H1 (cell line): ENCODE data around the gene RHBDD1. TPM values are rescaled to one million over a fixed set of nuclear protein-coding genes. Genes with fewer than 3 reads are reported as not detected.

Source experiments
- CTCF ChIA-PET: fragments of 300-600 bp; sonication (Branson Sonifier 250); formaldehyde crosslinking; loops from one replicate; lab custom pipeline; 2021; ENCODE audit not compliant: partially characterized antibody; lab: Charles Lee
- POLR2A ChIA-PET: fragments of 300-600 bp; sonication (Branson Sonifier 250); formaldehyde crosslinking; loops from one replicate; lab custom pipeline; 2021; ENCODE audit warnings: inconsistent platforms; ENCODE audit not compliant: partially characterized antibody; lab: Charles Lee
- DNase-seq, 2 experiments: peaks; one replicate each; pipeline versions ENCODE4 v3.0.0 to v3.0.0-alpha.2; 2010 to 2022; ENCODE audit warnings: low spot score in 2 of 2, low read depth in 1 of 2, mixed read lengths in 1 of 2
- FAIRE-seq: peaks from 2 replicates; lab custom pipeline; 2011; peaks lifted over from hg19 to GRCh38; lab: Jason Lieb, UNC
- H2AFZ ChIP-seq: 2 replicates; pipeline ENCODE4 v1.8.1; 2012; ENCODE audit warnings: low read length, inconsistent platforms
- H2AK5ac ChIP-seq: 2 replicates; pipeline ENCODE4 v1.6.1; 2013; ENCODE audit warnings: low read depth, low read length
- H2BK120ac ChIP-seq: replicated peaks from 2 replicates; pipeline ENCODE3; 2013; ENCODE audit warnings: low read depth, low read length, inconsistent platforms
- H2BK12ac ChIP-seq: 2 replicates; pipeline ENCODE4 v1.6.1; 2013; ENCODE audit warnings: low read depth, low read length
- H2BK15ac ChIP-seq: 2 replicates; pipeline ENCODE4 v1.6.1; 2013; ENCODE audit warnings: low read length
- H2BK20ac ChIP-seq: 2 replicates; pipeline ENCODE4 v1.6.1; 2013; ENCODE audit warnings: low read length
- H2BK5ac ChIP-seq: 2 replicates; pipeline ENCODE4 v1.6.1; 2013; ENCODE audit warnings: low read depth, low read length
- H3K14ac ChIP-seq: 2 replicates; pipeline ENCODE4 v1.6.1; 2013; ENCODE audit warnings: inconsistent platforms; ENCODE audit not compliant: insufficient read length
- H3K18ac ChIP-seq: 2 replicates; pipeline ENCODE4 v1.6.1; 2013; ENCODE audit warnings: low read length; ENCODE audit errors: extremely low read depth
- H3K23ac ChIP-seq: 2 replicates; pipeline ENCODE4 v1.6.1; 2013; ENCODE audit warnings: inconsistent platforms; ENCODE audit not compliant: insufficient read length
- H3K23me2 ChIP-seq: 2 replicates; pipeline ENCODE4 v1.6.1; 2013; ENCODE audit warnings: low read depth, low read length
- H3K27ac ChIP-seq: 2 replicates; pipeline ENCODE4 v1.6.1; 2011; ENCODE audit warnings: low read depth, low read length, inconsistent platforms
- H3K27me3 ChIP-seq, 4 experiments: replicated peaks in 1 of 4; 1 replicate in 1 of 4; 2 replicates in 3 of 4; pipeline versions ENCODE4 v1.6.1 to v1.8.1; 2011 to 2013; ENCODE audit warnings: low read length in 3 of 4, mild to moderate bottlenecking in 3 of 4, inconsistent platforms in 2 of 4, mixed read lengths in 2 of 4, moderate library complexity in 1 of 4; ENCODE audit not compliant: control insufficient read depth in 3 of 4, insufficient read depth in 3 of 4; ENCODE audit errors: extremely low read depth in 1 of 4
- H3K36me3 ChIP-seq, 4 experiments: 2 replicates each; pipeline versions ENCODE4 v1.6.1 to v1.8.1; 2011 to 2013; ENCODE audit warnings: mild to moderate bottlenecking in 4 of 4, low read length in 3 of 4, moderate library complexity in 2 of 4, control low read depth in 1 of 4, inconsistent platforms in 1 of 4; ENCODE audit not compliant: insufficient read depth in 4 of 4, control insufficient read depth in 2 of 4
- H3K4ac ChIP-seq: replicated peaks from 2 replicates; pipeline ENCODE3; 2013; ENCODE audit warnings: low read length, low read depth, mixed read lengths, inconsistent platforms; ENCODE audit not compliant: insufficient read length
- H3K4me1 ChIP-seq, 4 experiments: replicated peaks in 1 of 4; 1 replicate in 1 of 4; 2 replicates in 3 of 4; pipeline versions ENCODE4 v1.6.1 to v1.8.1; 2011 to 2013; ENCODE audit warnings: low read length in 3 of 4, inconsistent platforms in 2 of 4, mixed read lengths in 1 of 4; ENCODE audit not compliant: insufficient read depth in 4 of 4, control insufficient read depth in 3 of 4
- H3K4me2 ChIP-seq, 2 experiments: 2 replicates each; pipeline versions ENCODE4 v1.6.1 to v1.8.1; 2011 to 2013; ENCODE audit warnings: low read depth in 2 of 2, low read length in 2 of 2, control low read depth in 1 of 2, inconsistent platforms in 1 of 2, mild to moderate bottlenecking in 1 of 2; ENCODE audit not compliant: insufficient read depth in 1 of 2
- H3K4me3 ChIP-seq, 4 experiments: fragments of 200-600, 300-600 bp in 1 of 4; sonication (generic), shearing (Covaris generic), sonication (Bioruptor Twin) in 1 of 4; 2 replicates each; pipeline versions ENCODE4 v1.5.1 to v1.8.1; 2011 to 2016; ENCODE audit warnings: low read length in 4 of 4, low read depth in 3 of 4, control low read depth in 2 of 4, inconsistent platforms in 2 of 4, mild to moderate bottlenecking in 2 of 4, mixed read lengths in 1 of 4, moderate library complexity in 1 of 4; ENCODE audit not compliant: insufficient read depth in 2 of 4; ENCODE audit errors: extremely low read depth in 1 of 4
- H3K56ac ChIP-seq: replicated peaks from 2 replicates; pipeline ENCODE3; 2013; ENCODE audit warnings: low read depth, mild to moderate bottlenecking, mixed read lengths, low read length, inconsistent platforms; ENCODE audit not compliant: insufficient read length
- H3K79me1 ChIP-seq: 2 replicates; pipeline ENCODE4 v1.6.1; 2013; ENCODE audit warnings: low read depth, low read length, control low read depth
- H3K79me2 ChIP-seq, 2 experiments: 2 replicates each; pipeline versions ENCODE4 v1.6.1 to v1.8.1; 2012 to 2013; ENCODE audit warnings: low read length in 2 of 2, mild to moderate bottlenecking in 2 of 2, inconsistent platforms in 1 of 2; ENCODE audit not compliant: insufficient read depth in 2 of 2, control insufficient read depth in 1 of 2
- H3K9ac ChIP-seq, 4 experiments: replicated peaks in 1 of 4; 1 replicate in 1 of 4; 2 replicates in 3 of 4; pipeline versions ENCODE4 v1.6.1 to v1.8.1; 2011 to 2013; ENCODE audit warnings: low read depth in 3 of 4, low read length in 3 of 4, control low read depth in 2 of 4, mild to moderate bottlenecking in 2 of 4, moderate library complexity in 2 of 4, inconsistent platforms in 1 of 4; ENCODE audit errors: extremely low read depth in 1 of 4
- H3K9me3 ChIP-seq, 2 experiments: 2 replicates each; pipeline versions ENCODE4 v1.6.1 to v1.8.1; 2012 to 2013; ENCODE audit warnings: mild to moderate bottlenecking in 2 of 2, moderate library complexity in 2 of 2, control low read depth in 1 of 2, inconsistent platforms in 1 of 2, low read depth in 1 of 2, low read length in 1 of 2, mixed read lengths in 1 of 2; ENCODE audit not compliant: insufficient read depth in 2 of 2
- H4K20me1 ChIP-seq, 2 experiments: replicated peaks in 1 of 2; 2 replicates each; pipeline versions ENCODE3 to v1.8.1; 2011 to 2013; ENCODE audit warnings: inconsistent platforms in 2 of 2, low read length in 2 of 2, mild to moderate bottlenecking in 1 of 2; ENCODE audit not compliant: insufficient read depth in 2 of 2, control insufficient read depth in 1 of 2
- H4K5ac ChIP-seq: 2 replicates; pipeline ENCODE4 v1.6.1; 2013; ENCODE audit warnings: low read length, low read depth, mixed read lengths, inconsistent platforms; ENCODE audit not compliant: insufficient read length
- H4K8ac ChIP-seq: 2 replicates; pipeline ENCODE4 v1.8.0; 2013; ENCODE audit warnings: mild to moderate bottlenecking, moderate library complexity, low read length, inconsistent platforms; ENCODE audit not compliant: insufficient read depth; ENCODE audit errors: extremely low read depth
- H4K91ac ChIP-seq: replicated peaks from 2 replicates; pipeline ENCODE3; 2013; ENCODE audit warnings: low read length, mixed read lengths, inconsistent platforms; ENCODE audit not compliant: insufficient read length
- ATF3 ChIP-seq: IDR thresholded peaks from 2 replicates; pipeline ENCODE4 v1.6.1; 2011; ENCODE audit warnings: low read depth, mild to moderate bottlenecking, low read length; ENCODE audit not compliant: insufficient read depth
- CEBPB ChIP-seq: IDR thresholded peaks from 2 replicates; pipeline ENCODE4 v1.6.1; 2012; ENCODE audit warnings: low read depth, low read length
- CTBP2 ChIP-seq: IDR thresholded peaks from 2 replicates; pipeline ENCODE4 v1.7.0; 2011; ENCODE audit warnings: borderline replicate concordance, mild to moderate bottlenecking, moderate library complexity, mixed read lengths, low read length; ENCODE audit not compliant: insufficient read depth, insufficient read length
- EZH2 ChIP-seq: fragments of 200-600 bp; sonication (generic); IDR thresholded peaks from 2 replicates; pipeline ENCODE4 v1.7.1; 2012; ENCODE audit warnings: low read depth, mild to moderate bottlenecking, moderate library complexity, low read length, inconsistent platforms; ENCODE audit not compliant: severe bottlenecking
- KDM4A ChIP-seq: IDR thresholded peaks from one replicate; pipeline ENCODE4 v1.7.1; 2012; ENCODE audit warnings: low read depth, mild to moderate bottlenecking, moderate library complexity, low read length, inconsistent platforms; ENCODE audit not compliant: severe bottlenecking
- MAX ChIP-seq: IDR thresholded peaks from 2 replicates; pipeline ENCODE4 v1.6.1; 2012; ENCODE audit warnings: inconsistent platforms
- POLR2A ChIP-seq, 2 experiments: IDR thresholded peaks; 1 replicate in 1 of 2; 2 replicates in 1 of 2; pipeline ENCODE4 v1.6.1; 2011; ENCODE audit warnings: low read depth in 2 of 2, low read length in 2 of 2, mild to moderate bottlenecking in 2 of 2; ENCODE audit errors: control extremely low read depth in 1 of 2
- RBBP5 ChIP-seq: IDR thresholded peaks from 2 replicates; pipeline ENCODE4 v1.7.1; 2012; ENCODE audit warnings: low read depth, mild to moderate bottlenecking, inconsistent platforms, low read length, moderate library complexity, borderline replicate concordance
- RNF2 ChIP-seq: fragments of 200-900, 300-1000 bp; sonication (generic); IDR thresholded peaks from 2 replicates; pipeline ENCODE4 v1.7.1; 2016; ENCODE audit warnings: borderline replicate concordance, low read depth, mild to moderate bottlenecking, antibody characterized with exemption, low read length; ENCODE audit not compliant: poor library complexity, severe bottlenecking; ENCODE audit errors: missing control alignments
- SP1 ChIP-seq: IDR thresholded peaks from 2 replicates; pipeline ENCODE4 v1.6.1; 2011; ENCODE audit warnings: low read depth, low read length
- SP4 ChIP-seq: IDR thresholded peaks from 2 replicates; pipeline ENCODE4 v1.6.1; 2012; ENCODE audit warnings: low read length, inconsistent platforms
- WGBS, 2 experiments: shearing (Covaris generic) in 1 of 2; methylation state at CpG; one replicate each; pipeline versions ENCODE4 v1.1.6 to v1.1.7; 2013 to 2015; ENCODE audit warnings: low lambda C conversion rate in 2 of 2, mixed read lengths in 2 of 2, inconsistent platforms in 1 of 2, low coverage in 1 of 2, missing lambda C conversion rate in 1 of 2; ENCODE audit not compliant: insufficient replicate concordance in 2 of 2, insufficient coverage in 1 of 2, insufficient read length in 1 of 2; ENCODE audit errors: extremely low coverage in 1 of 2, missing lambda C conversion rate in 1 of 2; 5-methylcytosine and 5-hydroxymethylcytosine counted together
- polyA plus RNA-seq, 7 experiments: library from polyadenylated mRNA; depleted of rRNA in 3 of 7; stranded (reverse) in 5 of 7; unstranded in 2 of 7; fragments of >200 nt in 5 of 7; fragments of 200-250 nt in 2 of 7; gene quantifications; 1 replicate in 5 of 7; 2 replicates in 1 of 7; 4 replicates in 1 of 7; pipeline versions ENCODE4 v1.2.1 to v1.2.3, GENCODE V29; 2011 to 2013; ENCODE audit warnings: missing spikeins in 2 of 7, mixed read lengths in 2 of 7
- total RNA-seq: library from RNA; stranded (reverse); fragmentation: NEBNext Ultra II Directional; extraction: Animal tissue kit (Norgen Biotek cat#: 25700); gene quantifications from 2 replicates; pipeline ENCODE4 v1.2.1, GENCODE V29; 2021
- TF ChIP-seq, protein P1 (sequence below): IDR thresholded peaks from 2 replicates; pipeline ENCODE4 v1.6.1; 2011; ENCODE audit warnings: low read length, improper control_type of control experiment

Gene RHBDD1
- total and polyA plus RNA-seq, 2 of the 8 experiments (the other 6 are each of a cell fraction or from before 2014, with no cell fraction given) = 10.5 to 23.1 TPM

DNA sequence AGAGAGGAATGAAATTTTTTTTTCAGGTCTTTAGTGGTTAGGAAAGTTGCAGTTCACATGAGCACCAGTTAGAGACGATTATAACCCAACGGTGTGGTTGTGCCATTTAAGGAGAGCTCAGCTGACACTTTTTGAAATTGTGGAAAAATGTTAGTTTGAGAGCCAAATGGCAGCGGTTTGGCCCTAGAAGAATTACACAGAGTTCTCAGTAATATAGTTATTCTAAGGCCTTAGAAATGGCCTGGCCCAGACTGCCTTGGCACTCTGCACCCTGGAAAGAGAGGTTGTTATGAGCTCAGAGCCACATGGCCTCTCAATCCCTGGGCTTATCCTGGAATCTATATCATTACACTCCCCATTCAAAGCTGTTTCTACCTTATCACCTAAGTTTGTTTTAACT is 117.4 kb downstream of the RHBDD1 start:
- ChIA-PET CTCF (interaction anchor here (0.5 kb wide), 1 partner anchor 14 kb away, joined by 3 read pairs; no protein-coding TSS in a partner anchor), POLR2A (no interaction called here)
- no peak overlapping the region for H4K5ac ChIP-seq
- no peak overlapping the region for H4K8ac ChIP-seq
- H3K23me2 ChIP-seq = no peaks in the 10 kb centered on the region
- H2BK15ac ChIP-seq = no peak overlapping the region
- no peaks in the 10 kb centered on the region for H3K79me1 ChIP-seq
- no peak overlapping the region for H3K4me2 ChIP-seq
- FAIRE-seq (no peak), DNase-seq (no peak)
- no peak overlapping the region for H2AK5ac ChIP-seq
- no peaks in the 10 kb centered on the region for H4K20me1 ChIP-seq
- WGBS, 2 experiments = 95% methylated on average over 3 of the region's 3 CpGs; no CpG with 5 or more reads in 1 of the 2 experiments
- H2BK5ac ChIP-seq = no peak overlapping the region
- no peak overlapping the region for H3K4ac ChIP-seq
- H3K23ac ChIP-seq = no peak overlapping the region
- no peak overlapping the region for H2BK12ac ChIP-seq
- H3K56ac ChIP-seq = no peak overlapping the region
- no peak overlapping the region for H3K4me3 ChIP-seq
- no peaks in the 10 kb centered on the region for H3K36me3 ChIP-seq
- H3K14ac ChIP-seq = no peak overlapping the region
- H2BK20ac ChIP-seq = no peak overlapping the region
- H3K27me3 ChIP-seq = no peaks in the 10 kb centered on the region
- no peaks in the 10 kb centered on the region for H3K4me1 ChIP-seq
- H3K79me2 ChIP-seq = no peaks in the 10 kb centered on the region
- H3K9me3 ChIP-seq = 0 out of 4 replicates have a peak, but pooled peaks cover 0 to 2% of the 10 kb centered on the region in 2 experiments
- H3K9ac ChIP-seq = no peak overlapping the region
- H2BK120ac ChIP-seq = no peak overlapping the region
- no peak overlapping the region for H3K27ac ChIP-seq
- no peak overlapping the region for H2AFZ ChIP-seq
- H3K18ac ChIP-seq = no peak overlapping the region
- H4K91ac ChIP-seq = no peak overlapping the region
- TF ChIP-seq SP4 (no peak), KDM4A (no peak), ATF3 (no peak), POLR2A (IDR thresholded peaks at IDR 0.05; ENCODE audit: control extremely low read depth in 1 of 2, low read depth in 2 of 2, low read length in 2 of 2) (no peak), RBBP5 (no peak), CTBP2 (no peak), EZH2 (no peak), RNF2 (no peak), SP1 (no peak), CEBPB (no peak), MAX (no peak)
- TF ChIP-seq, protein P1, sequence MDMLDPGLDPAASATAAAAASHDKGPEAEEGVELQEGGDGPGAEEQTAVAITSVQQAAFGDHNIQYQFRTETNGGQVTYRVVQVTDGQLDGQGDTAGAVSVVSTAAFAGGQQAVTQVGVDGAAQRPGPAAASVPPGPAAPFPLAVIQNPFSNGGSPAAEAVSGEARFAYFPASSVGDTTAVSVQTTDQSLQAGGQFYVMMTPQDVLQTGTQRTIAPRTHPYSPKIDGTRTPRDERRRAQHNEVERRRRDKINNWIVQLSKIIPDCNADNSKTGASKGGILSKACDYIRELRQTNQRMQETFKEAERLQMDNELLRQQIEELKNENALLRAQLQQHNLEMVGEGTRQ = no peak
